Measurements from ENCODE around the gene CAV1. TPM values are rescaled to one million over a fixed set of nuclear protein-coding genes. Genes with fewer than 3 reads are reported as not detected.
A peak's percentile ranks its signal among the peaks of the same experiment; 100 is the strongest.

Gene CAV1
- total RNA-seq, 2 experiments from 2014 or later, result 0.35 TPM; not detected in 1

DNA sequence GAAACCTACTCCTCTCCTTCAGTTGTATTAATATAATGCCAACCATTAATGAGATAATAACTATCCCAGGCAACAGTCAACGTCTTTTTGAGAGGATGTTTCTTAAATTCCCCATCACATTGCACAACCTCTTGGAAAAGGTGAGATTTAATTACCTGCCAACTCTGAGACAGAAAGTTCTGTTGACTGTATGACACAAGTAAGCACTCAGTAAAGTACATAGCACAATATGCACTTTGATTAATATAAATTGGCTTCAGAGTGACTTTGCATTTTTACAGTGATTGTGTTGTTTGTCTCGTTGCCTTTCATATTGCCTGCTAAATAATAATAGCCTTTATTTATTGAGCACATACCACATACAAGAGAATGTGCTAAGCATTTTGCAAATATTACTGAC, 46.7 kb downstream of the CAV1 start:
- no peaks in the 10 kb centered on the region for H3K9me3 Mint-ChIP-seq
- no peak for DNase-seq
- no peaks in the 10 kb centered on the region for H3K36me3 Mint-ChIP-seq (ENCODE audit: low read depth)
- no peak overlapping the region for H3K27ac Mint-ChIP-seq
- CTCF ChIA-PET, result interaction anchor here (2.1 kb wide), 1 partner anchor 10 kb away, joined by 4 read pairs; no protein-coding TSS in a partner anchor
- H3K4me3 Mint-ChIP-seq, result no peak overlapping the region
- no peaks in the 10 kb centered on the region for H3K4me1 Mint-ChIP-seq (ENCODE audit: low read depth)
- intact Hi-C loops (cut with micrococcal nuclease), result no loop called here
- H3K27me3 Mint-ChIP-seq (ENCODE audit: low read depth), result peaks cover 5% of the 10 kb centered on the region

- Mint-ChIP-seq H3K4me1 (ENCODE audit: low read depth) (peaks cover under 1% of the 10 kb centered on the region), H3K27me3 (ENCODE audit: low read depth) (peaks cover 5% of the 10 kb centered on the region), H3K27ac (no peak overlapping the region), H3K4me3 (no peak overlapping the region), H3K36me3 (ENCODE audit: low read depth) (no peaks in the 10 kb centered on the region), H3K9me3 (no peaks in the 10 kb centered on the region)
- CTCF ChIA-PET, result interaction anchor here (2.1 kb wide), 1 partner anchor 10 kb away, joined by 4 read pairs; no protein-coding TSS in a partner anchor
- DNase-seq, result no peak
- intact Hi-C loops (cut with micrococcal nuclease), result no loop called here
Measured at GRCh38 chr7:116572036-116572435, 47.2 kb downstream of the CAV1 start.

DNA sequence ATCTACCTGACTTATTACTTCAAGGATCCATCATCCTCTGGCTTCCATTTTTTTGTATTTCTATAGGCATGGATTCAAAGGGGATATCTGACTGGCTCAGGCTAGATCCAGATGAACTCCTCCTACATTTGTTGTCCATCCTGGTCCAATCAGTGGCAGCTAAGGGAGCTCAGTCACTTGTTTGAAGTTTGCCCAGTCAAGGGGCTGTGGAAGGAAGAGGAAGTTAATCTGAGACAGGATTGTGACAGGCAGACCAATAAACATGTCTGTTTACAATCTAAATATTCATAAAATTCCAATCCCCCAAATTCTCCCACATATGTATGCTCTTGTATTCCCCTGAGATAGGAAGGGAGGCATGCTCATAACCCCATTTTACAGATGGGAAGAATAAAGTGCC, 48.7 kb downstream of the CAV1 start:
- Mint-ChIP-seq H3K4me1 (ENCODE audit: low read depth) (peaks cover 4% of the 10 kb centered on the region), H3K9me3 (no peaks in the 10 kb centered on the region), H3K4me3 (no peak overlapping the region), H3K36me3 (ENCODE audit: low read depth) (no peaks in the 10 kb centered on the region), H3K27me3 (ENCODE audit: low read depth) (peaks cover 5% of the 10 kb centered on the region), H3K27ac (no peak overlapping the region)
- intact Hi-C loops (cut with micrococcal nuclease), result no loop called here
- no peak for DNase-seq
- CTCF ChIA-PET, result no interaction called here

DNA sequence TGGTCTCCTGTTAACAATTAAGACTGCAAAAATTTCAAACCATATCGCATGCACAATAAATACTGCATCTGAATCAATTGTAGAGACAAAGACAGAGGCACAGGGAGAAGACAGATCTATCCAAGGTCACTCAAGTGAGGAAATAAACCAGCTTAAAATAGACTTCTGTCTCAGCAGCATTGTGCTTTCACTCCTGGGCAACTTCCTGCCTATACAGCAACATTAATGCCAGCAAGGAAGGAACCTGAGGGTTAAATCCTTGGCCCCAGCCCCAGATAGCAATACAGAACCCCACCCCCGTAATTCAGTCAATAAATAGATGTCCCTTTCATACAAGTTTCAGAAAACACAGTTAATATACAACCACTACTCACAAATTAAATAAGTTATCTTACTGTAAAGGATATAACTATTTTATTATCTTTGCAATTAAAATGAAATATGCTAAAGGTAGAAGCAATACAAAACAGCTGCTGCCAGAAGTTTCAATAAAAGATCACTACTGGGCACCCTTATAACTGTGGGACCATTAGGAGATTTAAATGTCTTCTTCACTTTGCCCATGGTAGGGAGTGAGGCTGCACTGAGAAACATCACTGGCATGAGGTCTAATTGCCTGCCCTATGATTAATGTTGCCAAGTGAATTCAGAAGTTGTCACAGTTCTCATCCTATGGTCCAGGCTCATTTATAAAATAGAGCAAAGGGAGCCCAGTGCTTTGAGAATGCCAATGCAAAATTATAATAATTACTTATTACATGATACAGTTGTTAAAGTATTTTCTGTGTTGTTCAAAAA, 49.4 kb downstream of the CAV1 start:
- no peaks in the 10 kb centered on the region for H3K9me3 Mint-ChIP-seq
- CTCF ChIA-PET, result interaction anchor here (0.9 kb wide), 1 partner anchor 18 kb away, joined by 4 read pairs; no protein-coding TSS in a partner anchor
- peaks cover 4% of the 10 kb centered on the region for H3K4me1 Mint-ChIP-seq (ENCODE audit: low read depth)
- no peak for DNase-seq
- H3K36me3 Mint-ChIP-seq (ENCODE audit: low read depth), result no peaks in the 10 kb centered on the region
- H3K4me3 Mint-ChIP-seq, result no peak overlapping the region
- no peak overlapping the region for H3K27ac Mint-ChIP-seq
- peaks cover 5% of the 10 kb centered on the region for H3K27me3 Mint-ChIP-seq (ENCODE audit: low read depth)
- intact Hi-C loops (cut with micrococcal nuclease), result no loop called here

- H3K9me3 Mint-ChIP-seq, result no peaks in the 10 kb centered on the region
- no peak overlapping the region for H3K4me3 Mint-ChIP-seq
- H3K27ac Mint-ChIP-seq, result no peak overlapping the region
- intact Hi-C loops (cut with micrococcal nuclease), result no loop called here
- peaks cover 5% of the 10 kb centered on the region for H3K27me3 Mint-ChIP-seq (ENCODE audit: low read depth)
- CTCF ChIA-PET, result interaction anchor here (0.7 to 0.8 kb wide), 2 partner anchors 13 to 35 kb away, joined by 3 read pairs; no protein-coding TSS in a partner anchor
- peaks cover 4% of the 10 kb centered on the region for H3K4me1 Mint-ChIP-seq (ENCODE audit: low read depth)
- no peak for DNase-seq
- no peaks in the 10 kb centered on the region for H3K36me3 Mint-ChIP-seq (ENCODE audit: low read depth)
Measured at GRCh38 chr7:116575853-116576252, 51.0 kb downstream of the CAV1 start.

GRCh38 chr7:116576350-116577319, 51.8 kb downstream of the CAV1 start:
- no peak overlapping the region for H3K27ac Mint-ChIP-seq
- H3K9me3 Mint-ChIP-seq, result no peaks in the 10 kb centered on the region
- H3K27me3 Mint-ChIP-seq (ENCODE audit: low read depth), result peaks cover 9% of the 10 kb centered on the region
- CTCF ChIA-PET, result interaction anchor here (1.5 to 2.2 kb wide), 2 partner anchors 12 to 15 kb away, joined by 5 to 7 read pairs; no protein-coding TSS in a partner anchor
- no peaks in the 10 kb centered on the region for H3K36me3 Mint-ChIP-seq (ENCODE audit: low read depth)
- no peak for DNase-seq
- intact Hi-C loops (cut with micrococcal nuclease), result no loop called here
- H3K4me1 Mint-ChIP-seq (ENCODE audit: low read depth), result peaks cover 4% of the 10 kb centered on the region
- no peak overlapping the region for H3K4me3 Mint-ChIP-seq

DNA sequence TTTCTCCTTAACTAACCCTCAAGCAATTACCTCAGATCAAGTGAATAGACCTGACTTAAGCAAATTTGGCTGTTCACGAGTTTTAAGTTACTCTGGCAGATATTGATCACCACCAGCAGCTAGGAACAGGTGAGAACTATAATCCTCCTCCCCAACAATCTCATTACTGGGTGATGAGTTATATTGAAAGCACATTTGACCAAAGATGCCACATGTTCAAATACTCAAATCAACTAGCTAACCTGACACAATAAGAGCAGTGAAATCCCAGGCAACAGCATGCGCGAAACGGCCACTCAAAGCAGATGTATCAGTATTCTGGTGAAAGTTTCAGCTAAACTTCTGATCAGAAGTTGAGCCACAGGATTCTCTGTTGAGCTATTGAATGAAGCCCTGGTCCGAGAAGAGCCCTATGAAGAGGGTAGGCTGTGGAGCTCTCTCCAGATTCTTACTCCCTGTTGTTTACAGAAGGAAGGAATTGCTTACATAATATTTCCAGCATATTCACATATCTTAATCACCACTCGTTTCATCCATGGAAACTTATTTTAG, 52.6 kb downstream of the CAV1 start:
- H3K4me3 Mint-ChIP-seq, result no peak overlapping the region
- no peak for DNase-seq
- peaks cover 9% of the 10 kb centered on the region for H3K27me3 Mint-ChIP-seq (ENCODE audit: low read depth)
- no peak overlapping the region for H3K27ac Mint-ChIP-seq
- H3K4me1 Mint-ChIP-seq (ENCODE audit: low read depth), result peaks cover 5% of the 10 kb centered on the region
- no peaks in the 10 kb centered on the region for H3K36me3 Mint-ChIP-seq (ENCODE audit: low read depth)
- H3K9me3 Mint-ChIP-seq, result no peaks in the 10 kb centered on the region
- intact Hi-C loops (cut with micrococcal nuclease), result no loop called here
- CTCF ChIA-PET, result interaction anchor here (1.5 to 2.2 kb wide), 2 partner anchors 11 to 14 kb away, joined by 5 to 7 read pairs; no protein-coding TSS in a partner anchor

- Mint-ChIP-seq H3K9me3 (no peaks in the 10 kb centered on the region), H3K27me3 (ENCODE audit: low read depth) (peaks cover 6% of the 10 kb centered on the region), H3K4me1 (ENCODE audit: low read depth) (peaks cover 14% of the 10 kb centered on the region), H3K36me3 (ENCODE audit: low read depth) (no peaks in the 10 kb centered on the region), H3K27ac (no peak overlapping the region), H3K4me3 (no peak overlapping the region)
- no peak for DNase-seq
- intact Hi-C loops (cut with micrococcal nuclease), result no loop called here
- CTCF ChIA-PET, result interaction anchor here (1.5 to 2.2 kb wide), 2 partner anchors 10 to 13 kb away, joined by 5 to 7 read pairs; no protein-coding TSS in a partner anchor
Measured at GRCh38 chr7:116578526-116578925, 53.7 kb downstream of the CAV1 start.

DNA sequence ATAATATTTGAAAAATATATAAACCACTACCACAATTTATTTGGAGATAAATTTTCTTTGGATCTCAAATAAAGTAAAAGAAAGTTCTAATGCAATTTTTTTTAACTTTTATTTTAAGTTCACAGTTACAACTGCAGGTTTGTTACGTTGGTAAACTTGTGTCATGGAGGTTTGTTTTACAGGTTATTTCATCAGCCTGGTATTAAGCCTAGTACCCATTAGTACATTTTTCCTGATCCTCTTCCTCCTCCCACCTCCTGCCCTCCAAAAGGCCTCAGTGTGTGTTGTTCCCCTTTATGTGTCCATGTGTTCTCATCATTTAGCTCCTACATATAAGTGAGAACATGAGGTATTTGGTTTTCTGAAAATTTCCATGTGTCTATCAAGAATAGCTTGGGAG, 54.5 kb downstream of the CAV1 start:
- no peak overlapping the region for H3K4me3 Mint-ChIP-seq
- peaks cover 19% of the 10 kb centered on the region for H3K4me1 Mint-ChIP-seq (ENCODE audit: low read depth)
- CTCF ChIA-PET, result interaction anchor here (0.9 kb wide), 1 partner anchor 10 kb away, joined by 3 read pairs; no protein-coding TSS in a partner anchor
- intact Hi-C loops (cut with micrococcal nuclease), result no loop called here
- DNase-seq, result no peak
- no peaks in the 10 kb centered on the region for H3K36me3 Mint-ChIP-seq (ENCODE audit: low read depth)
- no peak overlapping the region for H3K27ac Mint-ChIP-seq
- H3K27me3 Mint-ChIP-seq (ENCODE audit: low read depth), result peaks cover 6% of the 10 kb centered on the region
- no peaks in the 10 kb centered on the region for H3K9me3 Mint-ChIP-seq

DNA sequence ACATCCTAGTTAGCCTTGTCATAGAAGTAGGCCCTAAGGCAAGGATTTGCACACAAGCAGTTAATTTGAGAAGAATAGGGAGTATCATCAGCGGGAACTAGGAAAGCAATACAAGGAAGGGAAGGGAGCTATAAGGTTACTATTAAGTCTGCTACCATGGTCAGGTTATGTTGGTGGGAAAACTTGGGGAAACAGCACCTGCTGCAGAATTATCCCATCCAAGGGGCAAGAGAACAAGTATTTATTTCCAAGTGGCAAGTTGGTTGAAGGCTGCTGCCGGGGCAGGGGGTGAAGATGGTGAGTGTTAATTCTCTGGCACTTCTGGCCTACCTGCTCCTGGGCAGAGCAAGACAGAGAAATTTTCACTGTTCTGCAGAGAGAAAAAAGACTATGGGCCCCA, 55.0 kb downstream of the CAV1 start:
- Mint-ChIP-seq H3K9me3 (no peaks in the 10 kb centered on the region), H3K4me3 (no peak overlapping the region), H3K4me1 (ENCODE audit: low read depth) (peaks cover 19% of the 10 kb centered on the region), H3K27ac (peak overlapping the region; percentile 22), H3K36me3 (ENCODE audit: low read depth) (no peaks in the 10 kb centered on the region), H3K27me3 (ENCODE audit: low read depth) (peaks cover 6% of the 10 kb centered on the region)
- no peak for DNase-seq
- intact Hi-C loops (cut with micrococcal nuclease), result no loop called here
- CTCF ChIA-PET, result interaction anchor here (0.9 kb wide), 1 partner anchor 9 kb away, joined by 3 read pairs; no protein-coding TSS in a partner anchor

DNA sequence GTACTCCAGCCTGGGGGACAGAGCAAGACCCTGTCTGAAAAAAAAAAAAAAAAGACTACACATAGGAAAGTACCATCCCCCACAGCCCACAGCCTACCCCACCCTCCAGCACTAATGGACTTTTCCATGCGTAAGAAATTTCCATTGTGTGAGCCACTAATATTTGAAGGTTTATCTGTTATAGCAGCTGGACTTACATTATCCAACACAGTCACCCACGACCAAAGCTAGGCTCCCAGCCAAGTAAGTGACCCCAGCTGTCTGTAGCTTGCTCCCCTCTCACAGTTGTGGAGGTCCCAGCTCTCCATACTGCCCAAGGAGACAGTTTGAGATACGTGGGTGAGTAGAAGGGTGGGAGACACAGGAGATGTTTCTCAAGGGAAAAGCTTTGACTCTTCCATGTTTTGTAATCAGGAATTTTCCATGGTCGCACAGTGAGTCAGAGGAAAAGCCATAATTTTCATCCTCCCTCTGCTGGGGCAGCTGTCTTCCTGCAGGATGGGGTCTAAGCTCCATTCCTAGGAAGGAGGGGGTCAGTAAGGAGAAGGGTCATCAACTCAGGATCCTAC, 57.4 kb downstream of the CAV1 start:
- H3K27me3 Mint-ChIP-seq (ENCODE audit: low read depth), result peaks cover 3% of the 10 kb centered on the region
- DNase-seq, result no peak
- CTCF ChIA-PET, result interaction anchor here (0.5 to 3.3 kb wide), 6 partner anchors 10 to 402 kb away, joined by 3 to 12 read pairs (median 4); no protein-coding TSS in a partner anchor
- H3K27ac Mint-ChIP-seq, result no peak overlapping the region
- peaks cover 17% of the 10 kb centered on the region for H3K4me1 Mint-ChIP-seq (ENCODE audit: low read depth)
- no peak overlapping the region for H3K4me3 Mint-ChIP-seq
- no peaks in the 10 kb centered on the region for H3K9me3 Mint-ChIP-seq
- H3K36me3 Mint-ChIP-seq (ENCODE audit: low read depth), result no peaks in the 10 kb centered on the region
- intact Hi-C loops (cut with micrococcal nuclease), result no loop called here

All from activated naive CD4-positive, alpha-beta T cell treated with anti-CD3 and anti-CD28 coated beads for 36 hours (primary cell).